GM23338 (cell line): Measurements from ENCODE around the gene RAD50. TPM values are rescaled to one million over a fixed set of nuclear protein-coding genes. Genes with fewer than 3 reads are reported as not detected.

Experiments
- ATAC-seq: fragments of 200-7000 bp; cut with Tn5 transposase; 3 replicates; pipeline ENCODE4 v1.9.1; 2020
- DNase-seq: peaks from one replicate; pipeline ENCODE4 v3.0.0-alpha.2; 2015; ENCODE audit warnings: low spot score
- H2AFZ ChIP-seq: fragments of 200-600 bp; sonication (generic); 2 replicates; pipeline ENCODE4 v1.8.0; 2016; ENCODE audit warnings: antibody characterized with exemption, mild to moderate bottlenecking, moderate library complexity
- H3F3A ChIP-seq: fragments of 200-600 bp; sonication (generic); replicated peaks from 2 replicates; pipeline ENCODE4 v1.8.0; 2017; ENCODE audit warnings: antibody characterized with exemption, mixed run types, low read depth
- H3K27ac ChIP-seq: fragments of 200-600 bp; sonication (generic); 2 replicates; pipeline ENCODE4 v1.6.1; 2016; ENCODE audit warnings: low read depth
- H3K27me3 ChIP-seq: fragments of 200-600 bp; sonication (generic); 2 replicates; pipeline ENCODE4 v1.8.0; 2016; ENCODE audit warnings: mild to moderate bottlenecking, mixed run types, moderate library complexity; ENCODE audit not compliant: insufficient read depth
- H3K36me3 ChIP-seq: fragments of 200-600 bp; sonication (generic); 2 replicates; pipeline ENCODE4 v1.8.0; 2016; ENCODE audit warnings: mild to moderate bottlenecking; ENCODE audit not compliant: insufficient read depth
- H3K4me1 ChIP-seq: fragments of 200-600 bp; sonication (generic); 2 replicates; pipeline ENCODE4 v1.8.0; 2016; ENCODE audit warnings: mild to moderate bottlenecking, moderate library complexity; ENCODE audit not compliant: insufficient read depth
- H3K4me2 ChIP-seq: fragments of 200-600 bp; sonication (generic); 2 replicates; pipeline ENCODE4 v1.7.1; 2017; ENCODE audit warnings: mixed run types
- H3K4me3 ChIP-seq: fragments of 200-600 bp; sonication (generic); 2 replicates; pipeline ENCODE4 v1.6.1; 2016; ENCODE audit warnings: mixed run types
- H3K79me2 ChIP-seq: fragments of 200-600 bp; sonication (generic); replicated peaks from 2 replicates; pipeline ENCODE4 v1.8.0; 2017; ENCODE audit warnings: mild to moderate bottlenecking; ENCODE audit not compliant: insufficient read depth
- H3K9me2 ChIP-seq: fragments of 200-600 bp; sonication (generic); 2 replicates; pipeline ENCODE4 v1.8.0; 2017; ENCODE audit not compliant: insufficient read depth
- H4K20me1 ChIP-seq: fragments of 200-600 bp; sonication (generic); replicated peaks from 2 replicates; pipeline ENCODE4 v1.8.0; 2017; ENCODE audit warnings: mild to moderate bottlenecking; ENCODE audit not compliant: insufficient read depth
- H3K27ac Mint-ChIP-seq: 2 replicates; pipeline ENCODE4 v1.8.0; 2020; ENCODE audit warnings: inconsistent platforms, mild to moderate bottlenecking, moderate library complexity, mixed read lengths
- H3K27me3 Mint-ChIP-seq: 3 replicates; pipeline ENCODE4 v1.8.0; 2022; ENCODE audit warnings: low read depth, mild to moderate bottlenecking, moderate library complexity, mixed read lengths, inconsistent platforms; ENCODE audit not compliant: insufficient read depth, poor library complexity
- H3K36me3 Mint-ChIP-seq: 3 replicates; pipeline ENCODE4 v1.8.0; 2021; ENCODE audit warnings: low read depth, mild to moderate bottlenecking, inconsistent platforms, moderate library complexity, mixed read lengths
- H3K4me1 Mint-ChIP-seq: 3 replicates; pipeline ENCODE4 v1.8.0; 2020; ENCODE audit warnings: mild to moderate bottlenecking, inconsistent platforms, mixed read lengths
- H3K4me3 Mint-ChIP-seq: 3 replicates; pipeline ENCODE4 v1.8.0; 2021; ENCODE audit warnings: moderate library complexity, mild to moderate bottlenecking, inconsistent platforms, mixed read lengths
- H3K9me3 Mint-ChIP-seq: 3 replicates; pipeline ENCODE4 v1.8.0; 2020; ENCODE audit warnings: moderate library complexity, mild to moderate bottlenecking, inconsistent platforms, mixed read lengths
- CREB1 ChIP-seq: fragments of 250-450 bp; sonication (Bioruptor Pico); IDR thresholded peaks from 2 replicates; pipeline ENCODE4 v1.5.0; 2020; ENCODE audit warnings: low read depth, mild to moderate bottlenecking, moderate library complexity
- EZH2 ChIP-seq: fragments of 200-600 bp; sonication (generic); IDR thresholded peaks from one replicate; pipeline ENCODE4 v1.8.0; 2017; ENCODE audit warnings: antibody characterized with exemption, mild to moderate bottlenecking, low read depth; ENCODE audit not compliant: unreplicated experiment
- EZH2phosphoT487 ChIP-seq: fragments of 200-600 bp; sonication (generic); IDR thresholded peaks from one replicate; pipeline ENCODE4 v1.8.1; 2018; ENCODE audit warnings: antibody characterized with exemption; ENCODE audit not compliant: unreplicated experiment
- JUNB ChIP-seq: IDR thresholded peaks from one replicate; pipeline ENCODE4 v1.6.1; 2016; ENCODE audit warnings: antibody characterized with exemption; ENCODE audit not compliant: unreplicated experiment
- POLR2AphosphoS5 ChIP-seq: IDR thresholded peaks from 2 replicates; pipeline ENCODE4 v1.6.1; 2016; ENCODE audit warnings: antibody characterized with exemption, low read depth
- STAT1 ChIP-seq: IDR thresholded peaks from one replicate; pipeline ENCODE4 v1.6.1; 2016; ENCODE audit warnings: antibody characterized with exemption; ENCODE audit not compliant: unreplicated experiment
- ZNF114 ChIP-seq: fragments of 250-450 bp; sonication (Bioruptor Pico); IDR thresholded peaks from 2 replicates; pipeline ENCODE4 v1.5.0; 2020; ENCODE audit warnings: mild to moderate bottlenecking, moderate library complexity
- ZNF462 ChIP-seq: fragments of 250-450 bp; sonication (Bioruptor Pico); IDR thresholded peaks from 2 replicates; pipeline ENCODE4 v1.5.0; 2020; ENCODE audit warnings: mild to moderate bottlenecking, moderate library complexity
- polyA plus RNA-seq: library from polyadenylated mRNA; unstranded; fragments of >200 nt; fragmentation: Nextera tagmentation; extraction: Ambion mirVana; gene quantifications from 2 replicates; pipeline ENCODE4 v1.2.1, GENCODE V29; 2016
- total RNA-seq: library from RNA; depleted of rRNA; stranded (reverse); fragments of >200 nt; shearing (Covaris generic); gene quantifications from 2 replicates; pipeline ENCODE4 v1.2.3, GENCODE V29; 2014
- TF ChIP-seq, protein P1 (sequence below): IDR thresholded peaks from 2 replicates; pipeline ENCODE4 v1.6.1; 2016; ENCODE audit warnings: antibody characterized with exemption

RAD50 gene
- total and polyA plus RNA-seq, 2 experiments from 2014 or later: 27.0 to 52.2 TPM

DNA sequence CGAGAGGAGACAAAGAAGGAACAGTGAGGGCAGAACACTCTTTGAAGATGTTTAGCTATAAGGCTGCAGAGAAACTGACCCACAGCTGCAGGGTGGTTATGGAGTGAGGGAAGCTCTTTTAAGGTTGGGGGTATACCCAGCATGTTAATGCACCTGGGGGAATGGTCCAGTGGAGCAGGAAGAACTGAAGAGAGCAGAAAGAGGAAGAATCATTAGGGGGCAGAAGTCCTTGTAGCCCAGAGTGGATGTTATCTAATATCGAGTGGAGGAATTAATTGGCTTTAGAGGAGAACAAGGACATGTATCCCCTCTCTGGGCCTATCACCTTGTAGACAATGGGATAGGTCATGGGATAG lies 124.7 kb downstream of the RAD50 start (continued):
- no peak for TF ChIP-seq ZNF462 (CRISPR knock-in tag)

GRCh38 chr5:132681983-132682382 lies 125.2 kb downstream of the RAD50 start:
- H3F3A ChIP-seq: no peaks in the 10 kb centered on the region
- H3K36me3 ChIP-seq: no peaks in the 10 kb centered on the region
- H3K4me2 ChIP-seq: no peak overlapping the region
- no peak overlapping the region for H2AFZ ChIP-seq
- Mint-ChIP-seq H3K4me1 (peaks cover 6% of the 10 kb centered on the region), H3K4me3 (no peak overlapping the region), H3K27me3 (no peaks in the 10 kb centered on the region), H3K27ac (no peak overlapping the region), H3K9me3 (no peaks in the 10 kb centered on the region), H3K36me3 (no peaks in the 10 kb centered on the region)
- no peaks in the 10 kb centered on the region for H4K20me1 ChIP-seq
- DNase-seq (no peak), ATAC-seq (no peak)
- no peak overlapping the region for H3K27ac ChIP-seq
- H3K4me1 ChIP-seq: no peaks in the 10 kb centered on the region
- H3K79me2 ChIP-seq: no peaks in the 10 kb centered on the region
- H3K4me3 ChIP-seq: no peak overlapping the region
- H3K9me2 ChIP-seq: no peaks in the 10 kb centered on the region
- no peaks in the 10 kb centered on the region for H3K27me3 ChIP-seq
- TF ChIP-seq POLR2AphosphoS5 (no peak), JUNB (no peak), ZNF462 (CRISPR knock-in tag) (no peak), EZH2phosphoT487 (no peak), EZH2 (no peak), CREB1 (CRISPR knock-in tag) (no peak), ZNF114 (CRISPR knock-in tag) (no peak), STAT1 (no peak)
- TF ChIP-seq, protein P1, sequence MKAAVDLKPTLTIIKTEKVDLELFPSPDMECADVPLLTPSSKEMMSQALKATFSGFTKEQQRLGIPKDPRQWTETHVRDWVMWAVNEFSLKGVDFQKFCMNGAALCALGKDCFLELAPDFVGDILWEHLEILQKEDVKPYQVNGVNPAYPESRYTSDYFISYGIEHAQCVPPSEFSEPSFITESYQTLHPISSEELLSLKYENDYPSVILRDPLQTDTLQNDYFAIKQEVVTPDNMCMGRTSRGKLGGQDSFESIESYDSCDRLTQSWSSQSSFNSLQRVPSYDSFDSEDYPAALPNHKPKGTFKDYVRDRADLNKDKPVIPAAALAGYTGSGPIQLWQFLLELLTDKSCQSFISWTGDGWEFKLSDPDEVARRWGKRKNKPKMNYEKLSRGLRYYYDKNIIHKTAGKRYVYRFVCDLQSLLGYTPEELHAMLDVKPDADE: no peak
